Mesothelial cell of epicardium (in vitro differentiated cells): Measurements from ENCODE around the gene PITPNM3. TPM values are rescaled to one million over a fixed set of nuclear protein-coding genes. Genes with fewer than 3 reads are reported as not detected.

Source experiments
- DNase-seq, 2 experiments: peaks; one replicate each; pipeline ENCODE4 v3.0.0; 2021; ENCODE audit warnings: low spot score in 2 of 2; ENCODE audit not compliant: unreplicated experiment in 2 of 2
- H3K27ac Mint-ChIP-seq: 2 replicates; pipeline ENCODE4 v1.8.0; 2021; ENCODE audit warnings: mixed read lengths
- H3K27me3 Mint-ChIP-seq: 2 replicates; pipeline ENCODE4 v1.8.0; 2021; ENCODE audit warnings: low read depth, mixed read lengths
- H3K36me3 Mint-ChIP-seq: 2 replicates; pipeline ENCODE4 v1.8.0; 2021; ENCODE audit warnings: mixed read lengths
- H3K4me1 Mint-ChIP-seq: 2 replicates; pipeline ENCODE4 v1.8.0; 2021; ENCODE audit warnings: mixed read lengths
- H3K4me3 Mint-ChIP-seq: 2 replicates; pipeline ENCODE4 v1.8.0; 2021; ENCODE audit warnings: mild to moderate bottlenecking, moderate library complexity, mixed read lengths
- H3K9me3 Mint-ChIP-seq: 2 replicates; pipeline ENCODE4 v1.8.0; 2021; ENCODE audit warnings: mixed read lengths
- total RNA-seq: library from RNA; stranded (reverse); gene quantifications from 3 replicates; pipeline ENCODE4 v1.2.1, GENCODE V29; 2021
- TF ChIP-seq, protein P1 (sequence below): fragments of 200-600 bp; sonication (generic); IDR thresholded peaks from one replicate; pipeline ENCODE4 v1.5.0; 2021; ENCODE audit warnings: antibody characterized with exemption; ENCODE audit not compliant: unreplicated experiment

PITPNM3 gene
- total RNA-seq, 1 donor from 2014 or later, result 2.3 TPM

DNA sequence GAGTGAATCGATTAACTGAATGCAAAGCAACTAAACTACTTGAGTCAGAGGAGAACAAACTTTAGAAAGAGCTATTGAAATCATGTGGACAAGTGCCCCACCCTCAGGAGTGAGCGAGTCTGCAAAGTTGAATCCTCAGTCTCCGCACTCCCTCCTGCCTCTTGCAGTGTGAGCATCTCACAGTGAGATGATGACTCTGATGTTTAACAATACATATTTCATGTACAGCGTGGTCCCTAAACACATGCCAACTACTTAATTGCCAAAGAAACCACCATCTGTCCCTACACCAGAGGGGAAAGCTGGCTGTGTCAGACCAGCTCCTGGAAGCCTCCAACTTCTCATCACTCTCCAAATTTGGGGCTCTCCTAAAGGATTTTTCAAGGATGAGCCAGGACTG, 80.9 kb downstream of the PITPNM3 start:
- no peak overlapping the region for H3K4me3 Mint-ChIP-seq
- TF ChIP-seq, protein P1, sequence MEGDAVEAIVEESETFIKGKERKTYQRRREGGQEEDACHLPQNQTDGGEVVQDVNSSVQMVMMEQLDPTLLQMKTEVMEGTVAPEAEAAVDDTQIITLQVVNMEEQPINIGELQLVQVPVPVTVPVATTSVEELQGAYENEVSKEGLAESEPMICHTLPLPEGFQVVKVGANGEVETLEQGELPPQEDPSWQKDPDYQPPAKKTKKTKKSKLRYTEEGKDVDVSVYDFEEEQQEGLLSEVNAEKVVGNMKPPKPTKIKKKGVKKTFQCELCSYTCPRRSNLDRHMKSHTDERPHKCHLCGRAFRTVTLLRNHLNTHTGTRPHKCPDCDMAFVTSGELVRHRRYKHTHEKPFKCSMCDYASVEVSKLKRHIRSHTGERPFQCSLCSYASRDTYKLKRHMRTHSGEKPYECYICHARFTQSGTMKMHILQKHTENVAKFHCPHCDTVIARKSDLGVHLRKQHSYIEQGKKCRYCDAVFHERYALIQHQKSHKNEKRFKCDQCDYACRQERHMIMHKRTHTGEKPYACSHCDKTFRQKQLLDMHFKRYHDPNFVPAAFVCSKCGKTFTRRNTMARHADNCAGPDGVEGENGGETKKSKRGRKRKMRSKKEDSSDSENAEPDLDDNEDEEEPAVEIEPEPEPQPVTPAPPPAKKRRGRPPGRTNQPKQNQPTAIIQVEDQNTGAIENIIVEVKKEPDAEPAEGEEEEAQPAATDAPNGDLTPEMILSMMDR, result no peak
- H3K36me3 Mint-ChIP-seq, result no peaks in the 10 kb centered on the region
- H3K27ac Mint-ChIP-seq, result no peak overlapping the region
- H3K27me3 Mint-ChIP-seq, result peaks cover 16% of the 10 kb centered on the region
- DNase-seq, result no peak
- H3K9me3 Mint-ChIP-seq, result no peaks in the 10 kb centered on the region
- peaks cover 18% of the 10 kb centered on the region for H3K4me1 Mint-ChIP-seq

DNA sequence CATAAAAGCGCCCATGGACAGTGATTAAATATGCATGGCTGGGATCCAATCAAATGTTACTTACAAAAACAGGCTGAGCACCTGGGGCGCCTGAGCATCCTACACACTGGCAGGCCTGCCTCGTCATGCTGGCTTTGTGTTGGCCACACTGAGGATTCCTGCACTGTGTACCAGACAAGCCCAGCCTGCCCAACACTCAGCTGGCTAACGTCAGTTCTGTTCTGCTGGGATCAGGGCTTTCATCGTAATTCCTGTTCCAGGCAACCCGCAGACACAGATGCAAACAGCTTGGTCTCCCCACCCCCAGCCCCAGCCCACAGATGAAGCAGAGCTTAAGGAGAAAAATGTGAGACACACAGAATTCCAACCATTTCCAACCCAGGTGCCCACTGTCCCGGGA, 81.4 kb downstream of the PITPNM3 start:
- Mint-ChIP-seq H3K27ac (no peak overlapping the region), H3K4me3 (no peak overlapping the region), H3K27me3 (peaks cover 16% of the 10 kb centered on the region), H3K9me3 (no peaks in the 10 kb centered on the region), H3K4me1 (peaks cover 13% of the 10 kb centered on the region), H3K36me3 (no peaks in the 10 kb centered on the region)
- no peak for DNase-seq
- TF ChIP-seq, protein P1, result no peak

DNA sequence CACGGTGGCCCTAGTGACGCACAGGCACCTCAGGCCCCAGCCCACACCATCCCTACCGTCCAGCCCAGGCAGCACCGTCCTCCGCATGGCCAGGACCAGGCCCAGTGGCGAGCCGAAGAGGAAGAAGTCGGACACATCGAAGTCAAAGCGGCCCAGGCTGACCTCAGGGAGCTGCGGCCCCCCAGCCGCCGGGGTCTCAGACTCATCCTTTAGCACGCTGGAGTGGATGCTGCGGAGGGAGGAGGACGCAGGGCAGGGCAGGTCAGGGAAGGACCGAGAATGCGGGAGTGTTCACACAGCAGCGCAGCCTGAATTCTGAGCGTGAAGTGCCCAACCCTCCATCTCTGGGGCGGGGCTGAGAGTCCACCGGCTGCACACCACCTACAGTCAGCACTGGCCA, 82.0 kb downstream of the PITPNM3 start:
- no peaks in the 10 kb centered on the region for H3K36me3 Mint-ChIP-seq
- TF ChIP-seq, protein P1, result no peak
- no peak for DNase-seq
- H3K9me3 Mint-ChIP-seq, result no peaks in the 10 kb centered on the region
- no peak overlapping the region for H3K27ac Mint-ChIP-seq
- peaks cover 8% of the 10 kb centered on the region for H3K4me1 Mint-ChIP-seq
- H3K27me3 Mint-ChIP-seq, result peaks cover 15% of the 10 kb centered on the region
- no peak overlapping the region for H3K4me3 Mint-ChIP-seq

DNA sequence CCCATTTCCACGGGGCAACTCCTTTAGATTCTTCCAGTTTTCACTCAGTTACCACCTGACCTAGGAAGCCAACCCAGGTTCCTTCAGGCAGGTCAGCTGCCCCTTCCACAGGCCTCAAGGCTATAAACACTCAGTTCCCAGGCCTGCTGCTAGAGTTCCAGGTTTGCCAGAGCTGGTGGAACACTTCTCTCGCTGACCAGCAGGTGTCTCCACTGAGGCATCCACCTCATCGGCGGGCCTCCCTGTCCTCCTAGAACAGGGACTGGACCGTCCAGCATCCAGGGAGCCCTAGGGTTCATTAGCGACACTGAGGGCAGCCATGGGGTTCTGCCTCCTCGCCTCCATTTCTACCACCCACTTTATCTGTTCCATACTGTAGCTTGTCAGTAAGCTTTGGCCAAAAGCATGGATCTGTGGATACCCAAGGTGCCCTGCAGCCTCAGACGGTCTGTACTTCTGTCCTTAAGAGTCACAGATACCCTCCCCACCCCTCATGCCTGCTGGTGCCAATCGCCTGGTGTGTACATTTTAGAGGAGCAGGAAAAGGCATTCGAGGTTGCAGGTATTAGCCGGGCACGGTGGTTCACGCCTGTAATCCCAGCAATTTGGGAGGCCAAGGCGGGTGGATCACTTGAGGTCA, 83.1 kb downstream of the PITPNM3 start:
- H3K36me3 Mint-ChIP-seq, result no peaks in the 10 kb centered on the region
- H3K9me3 Mint-ChIP-seq, result no peaks in the 10 kb centered on the region
- TF ChIP-seq, protein P1, result peak; percentile 93
- H3K4me1 Mint-ChIP-seq, result peaks cover 5% of the 10 kb centered on the region
- H3K27me3 Mint-ChIP-seq, result peaks cover 14% of the 10 kb centered on the region
- DNase-seq, result peak; percentile 59 to 85
- no peak overlapping the region for H3K4me3 Mint-ChIP-seq
- H3K27ac Mint-ChIP-seq, result peak overlapping the region; percentile 40

DNA sequence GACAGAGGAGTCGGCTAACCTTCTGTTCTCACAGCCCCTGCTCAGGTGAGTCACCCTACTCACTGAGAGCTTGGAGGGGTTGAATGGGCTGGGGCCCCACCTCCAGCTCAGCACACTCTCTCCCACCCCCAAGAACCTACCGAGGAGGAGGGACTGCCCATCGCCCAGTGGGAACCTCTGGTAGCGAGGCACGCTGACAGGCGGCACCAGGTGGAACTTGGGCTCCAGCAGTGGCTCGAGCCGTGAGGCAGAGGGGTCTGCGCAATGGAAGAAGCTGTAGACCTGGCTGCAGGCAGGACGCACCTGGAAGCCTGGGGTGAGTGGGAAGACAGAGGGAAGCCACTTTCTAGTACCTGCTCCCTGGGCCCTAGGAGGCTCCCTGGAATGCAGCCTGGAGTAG, 83.8 kb downstream of the PITPNM3 start:
- Mint-ChIP-seq H3K4me3 (no peak overlapping the region), H3K9me3 (peaks cover 4% of the 10 kb centered on the region), H3K4me1 (peaks cover 5% of the 10 kb centered on the region), H3K36me3 (peaks cover 3% of the 10 kb centered on the region), H3K27me3 (peaks cover 14% of the 10 kb centered on the region), H3K27ac (no peak overlapping the region)
- no peak for DNase-seq
- TF ChIP-seq, protein P1, result no peak
